HG03095 (cell line): ENCODE data around the gene DDX24.
"Not testable (repeated sequence)": the region's sequence is repeated elsewhere in the genome, so short reads cannot be mapped to it uniquely, and the experiment has no call there.

Source experiments
- ATAC-seq: cut with Tn5 transposase; IDR thresholded peaks from one replicate; pipeline ENCODE4 v1.9.1; 2021; ENCODE audit warnings: moderate library complexity; ENCODE audit not compliant: unreplicated experiment

Gene DDX24

GRCh38 chr14:94081386-94081820, 401 bp upstream of the DDX24 start:
- ATAC-seq = peak; percentile 23

GRCh38 chr14:94079891-94080620, 946 bp downstream of the DDX24 start:
- ATAC-seq = no peak

- ATAC-seq = no peak
Observed at GRCh38 chr14:94077823-94078222, 3.2 kb downstream of the DDX24 start.

GRCh38 chr14:94077111-94077821, 3.7 kb downstream of the DDX24 start:
- ATAC-seq = no peak

- ATAC-seq = no peak
Observed at GRCh38 chr14:94075008-94075407, 6.0 kb downstream of the DDX24 start.

GRCh38 chr14:94074534-94074933, 6.5 kb downstream of the DDX24 start:
- ATAC-seq = no peak

GRCh38 chr14:94072076-94072475, 8.9 kb downstream of the DDX24 start:
- ATAC-seq = not testable (repeated sequence)

GRCh38 chr14:94066089-94066676, 14.8 kb downstream of the DDX24 start:
- no peak for ATAC-seq

- ATAC-seq = no peak
Observed at GRCh38 chr14:94062344-94062940, 18.6 kb downstream of the DDX24 start.

GRCh38 chr14:94059998-94060397, 21.0 kb downstream of the DDX24 start:
- no peak for ATAC-seq

- ATAC-seq = no peak
Observed at GRCh38 chr14:94058674-94059138, 22.3 kb downstream of the DDX24 start.

- no peak for ATAC-seq
Observed at GRCh38 chr14:94058128-94058673, 22.8 kb downstream of the DDX24 start.

- peak; percentile 82 for ATAC-seq
Observed at GRCh38 chr14:94056579-94057308, 24.3 kb downstream of the DDX24 start.

GRCh38 chr14:94054936-94055335, 26.1 kb downstream of the DDX24 start:
- no peak for ATAC-seq

GRCh38 chr14:94054401-94054800, 26.6 kb downstream of the DDX24 start:
- no peak for ATAC-seq

GRCh38 chr14:94052662-94053061, 28.3 kb downstream of the DDX24 start:
- ATAC-seq = no peak

- ATAC-seq = no peak
Observed at GRCh38 chr14:94052199-94052598, 28.8 kb downstream of the DDX24 start.

- no peak for ATAC-seq
Observed at GRCh38 chr14:94051779-94052178, 29.2 kb downstream of the DDX24 start.

GRCh38 chr14:94051115-94051514, 29.9 kb downstream of the DDX24 start:
- ATAC-seq = no peak

GRCh38 chr14:94050231-94050880, 30.6 kb downstream of the DDX24 start:
- ATAC-seq = no peak
